ENCODE data around the gene KATNIP.

GRCh38 chr16:27551036-27551435, 1.1 kb downstream of the KATNIP start:
- TF ChIP-seq CTCF (conservative IDR thresholded peaks at IDR 0.05 in 1 of 2, IDR thresholded peaks at IDR 0.05 in 1 of 2; ENCODE audit: extremely low read depth in 1 of 2, insufficient read depth in 1 of 2, low read depth in 1 of 2, low read length in 2 of 2) (no peak), EZH2 (IDR thresholded peaks at IDR 0.05; ENCODE audit: borderline replicate concordance, low read length) (no peak)
